NCI-H748 (cell line): ENCODE data around the gene ACOXL.
"Not testable (repeated sequence)": the region's sequence is repeated elsewhere in the genome, so short reads cannot be mapped to it uniquely, and the experiment has no call there.

Source experiments
- DNase-seq: peaks from one replicate; lab custom pipeline; 2025; ENCODE audit not compliant: unreplicated experiment; lab: John Stamatoyannopoulos, UW

ACOXL gene

DNA sequence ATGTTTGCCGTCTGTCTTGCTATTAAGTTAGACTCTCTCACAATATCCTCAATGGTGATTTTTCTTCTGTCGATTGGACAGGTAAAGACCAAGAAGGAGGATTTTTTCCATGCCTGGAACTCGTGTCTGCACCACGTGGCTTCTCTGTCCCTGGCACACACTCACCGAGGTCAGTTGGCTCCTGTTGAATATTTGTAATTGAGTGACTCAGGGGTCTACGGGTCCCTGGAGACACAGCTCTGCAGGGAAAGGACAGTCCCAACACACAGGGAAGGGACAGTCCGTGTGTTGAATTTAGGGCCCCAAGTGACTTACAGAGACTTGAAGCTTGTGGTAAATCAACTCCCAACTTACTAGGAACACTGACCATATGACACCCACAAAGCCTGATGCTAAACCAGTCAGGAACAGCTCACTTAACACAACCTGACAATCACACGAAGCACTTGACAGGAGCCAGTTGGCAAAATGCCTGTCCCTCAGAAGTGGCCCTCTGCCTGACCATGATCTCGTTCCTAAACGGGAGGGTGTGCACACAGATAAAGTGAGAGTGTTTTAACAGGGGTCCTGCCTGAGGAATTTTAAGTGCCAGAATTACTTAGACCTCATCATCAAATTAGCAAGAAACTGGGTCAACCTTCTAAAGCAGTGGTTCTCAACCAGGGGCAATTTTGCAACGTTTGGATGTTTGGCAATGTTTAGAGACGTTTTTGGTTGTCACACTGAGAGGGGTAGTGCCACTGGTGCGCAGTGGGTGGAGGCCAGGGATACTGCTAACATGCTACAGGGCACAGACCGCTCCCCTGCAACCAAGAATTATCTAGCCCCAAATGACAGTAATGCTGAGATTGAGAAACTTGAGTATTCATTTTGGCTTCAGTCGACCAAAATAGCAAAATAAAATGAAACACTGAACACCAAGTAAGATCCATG is 299.4 kb downstream of the ACOXL start:
- DNase-seq, result peak; percentile 2

DNA sequence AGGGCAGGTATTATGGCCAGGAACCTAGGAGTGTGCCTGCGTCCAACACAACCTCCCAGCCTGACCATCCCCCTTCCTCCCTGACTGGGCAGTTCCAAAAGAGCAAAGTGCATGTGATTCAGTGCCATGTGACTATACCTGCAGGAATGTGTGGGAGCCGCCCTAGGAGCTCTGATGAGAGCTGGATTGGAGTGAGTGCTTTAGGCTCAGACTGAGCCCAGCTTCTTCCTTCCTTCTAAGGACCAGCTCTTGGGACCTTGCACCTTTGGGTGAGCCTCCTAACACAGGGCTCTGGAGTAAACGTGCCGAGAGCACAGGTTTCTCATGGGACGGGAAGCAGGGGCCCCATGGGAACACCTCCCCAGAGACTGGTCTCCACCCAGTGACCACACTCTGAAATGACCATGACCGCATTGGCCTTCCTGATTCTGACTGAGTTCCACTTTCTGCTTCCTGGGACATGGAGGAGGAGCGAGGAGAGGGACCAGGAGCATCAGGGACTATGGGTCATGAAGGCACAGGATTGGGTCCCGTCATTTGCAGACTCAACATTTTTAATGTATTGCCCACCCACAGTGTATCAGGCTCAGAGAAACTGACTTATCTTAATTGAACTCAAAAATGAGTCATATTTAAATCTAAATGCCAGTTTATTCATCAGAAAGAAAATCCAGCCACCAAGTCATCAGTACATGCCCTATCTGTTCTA is 300.5 kb downstream of the ACOXL start:
- no peak for DNase-seq

DNA sequence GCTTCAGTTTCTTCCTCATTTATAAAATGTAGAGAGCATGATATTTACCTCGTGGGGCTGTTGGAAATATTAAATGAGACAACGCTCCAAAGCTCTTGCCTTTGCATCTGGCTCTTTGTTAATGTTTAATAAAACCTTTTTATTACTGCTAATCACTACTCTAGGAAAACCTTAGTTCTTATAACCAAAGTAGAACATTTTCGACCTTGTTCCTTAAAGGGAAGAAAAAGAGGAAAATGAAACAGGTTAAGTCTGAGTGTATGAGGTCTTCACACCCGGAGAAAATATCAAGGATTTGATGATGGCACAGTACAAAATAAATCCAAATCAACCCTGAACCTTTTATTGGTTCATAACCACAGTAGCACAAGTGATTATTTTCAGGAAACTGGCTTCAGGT is 301.8 kb downstream of the ACOXL start:
- no peak for DNase-seq

DNA sequence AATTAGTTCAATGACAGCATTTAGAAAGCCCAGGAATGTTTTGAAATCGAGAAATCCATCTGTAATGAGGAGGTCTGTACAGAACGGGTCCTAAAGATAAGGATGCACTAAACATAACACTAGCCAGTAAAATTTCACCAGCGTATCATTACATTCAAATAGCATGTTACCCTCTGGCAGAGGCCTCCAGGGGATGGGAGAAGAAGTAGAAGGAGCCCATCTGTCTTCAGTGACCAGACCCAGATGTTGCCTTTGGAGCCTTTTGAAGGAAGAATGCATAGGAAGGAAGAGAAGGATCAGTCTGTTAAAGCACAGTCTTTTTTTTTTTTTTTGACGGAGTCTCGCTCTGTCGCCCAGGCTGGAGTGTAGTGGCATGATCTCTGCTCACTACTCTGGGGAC is 302.2 kb downstream of the ACOXL start:
- no peak for DNase-seq

DNA sequence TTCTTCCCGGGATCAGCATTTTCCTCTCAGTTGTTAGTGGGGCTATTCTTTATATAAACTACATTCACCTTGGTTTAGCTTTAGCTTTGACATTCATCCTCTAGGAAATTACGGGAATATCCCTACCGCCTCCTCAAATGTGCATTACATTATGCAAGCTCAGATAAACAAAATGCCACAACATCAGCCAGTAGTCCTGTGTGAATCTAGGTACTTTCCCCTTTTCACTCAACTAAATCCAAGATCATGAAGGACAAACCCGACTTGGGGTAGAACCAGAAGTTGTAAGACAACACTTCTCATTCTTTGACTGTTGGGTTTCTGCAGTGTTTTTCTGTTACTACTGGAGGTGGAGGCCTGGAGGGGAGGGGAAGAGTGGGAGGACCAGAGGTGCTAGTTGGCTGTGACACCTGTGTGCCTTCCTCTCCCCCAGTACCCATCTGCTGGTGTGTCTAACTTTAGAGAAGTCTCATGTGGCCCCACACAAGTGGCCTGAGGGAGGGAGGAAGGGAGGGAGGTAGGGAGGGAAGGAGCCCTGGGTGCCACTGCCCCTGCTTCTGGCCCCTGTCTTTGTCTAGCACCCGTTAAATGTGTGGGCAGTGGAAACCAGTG is 303.6 kb downstream of the ACOXL start:
- no peak for DNase-seq

DNA sequence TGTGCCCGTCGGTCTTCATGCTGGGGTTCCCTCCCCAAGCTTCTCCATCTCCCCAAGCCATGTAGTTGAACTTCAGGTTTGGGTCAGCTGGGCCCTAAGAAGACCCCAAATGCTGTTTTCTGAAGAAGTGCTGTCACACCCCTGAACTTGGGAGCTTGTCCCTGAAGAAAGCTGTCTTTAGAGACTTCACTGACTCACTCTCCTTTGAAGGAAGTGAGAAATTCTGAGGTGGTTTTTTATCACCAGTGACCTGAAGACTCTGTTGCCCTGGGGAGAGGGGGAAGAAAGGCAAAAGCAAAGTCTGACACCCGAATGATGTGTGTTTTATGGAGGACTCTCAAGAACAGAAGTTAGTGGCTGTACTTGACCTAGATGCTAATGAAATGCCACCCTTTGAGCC is 304.8 kb downstream of the ACOXL start:
- DNase-seq, result no peak

DNA sequence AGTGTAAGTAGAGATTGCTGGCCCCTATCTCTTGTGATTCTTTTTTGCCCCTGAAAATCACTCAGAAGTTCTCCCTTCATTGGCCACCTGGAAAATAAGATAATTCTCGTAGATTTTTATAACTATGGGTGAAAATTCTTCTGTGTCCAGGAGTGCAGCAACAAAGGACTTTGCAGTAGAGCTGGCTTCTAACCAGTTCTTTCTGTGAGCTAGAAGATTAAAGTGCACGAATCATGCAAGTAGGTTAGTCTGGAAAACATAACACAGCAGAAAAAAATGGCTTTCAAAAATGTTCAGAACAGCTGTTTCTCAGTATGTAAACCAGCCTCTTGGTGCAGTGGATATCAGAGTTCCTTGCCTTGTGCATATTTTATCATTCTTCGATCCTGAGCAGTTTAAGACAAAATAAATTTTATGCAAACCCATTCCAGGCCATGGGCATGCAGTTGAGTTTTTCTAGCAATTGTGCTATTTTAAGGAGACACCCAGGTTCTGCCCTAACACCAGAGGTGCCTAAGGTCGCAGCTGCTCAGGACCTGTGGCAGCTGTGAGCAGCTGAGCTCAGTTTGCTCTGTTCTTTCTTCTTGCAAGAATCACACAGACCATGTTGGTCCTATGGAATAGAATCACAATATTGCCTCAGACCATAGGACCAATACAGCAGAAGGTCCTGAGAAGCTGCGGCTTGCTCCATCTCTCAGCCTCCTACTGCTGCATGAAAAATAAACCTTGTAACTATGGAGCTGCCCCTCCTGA is 307.4 kb downstream of the ACOXL start:
- no peak for DNase-seq

DNA sequence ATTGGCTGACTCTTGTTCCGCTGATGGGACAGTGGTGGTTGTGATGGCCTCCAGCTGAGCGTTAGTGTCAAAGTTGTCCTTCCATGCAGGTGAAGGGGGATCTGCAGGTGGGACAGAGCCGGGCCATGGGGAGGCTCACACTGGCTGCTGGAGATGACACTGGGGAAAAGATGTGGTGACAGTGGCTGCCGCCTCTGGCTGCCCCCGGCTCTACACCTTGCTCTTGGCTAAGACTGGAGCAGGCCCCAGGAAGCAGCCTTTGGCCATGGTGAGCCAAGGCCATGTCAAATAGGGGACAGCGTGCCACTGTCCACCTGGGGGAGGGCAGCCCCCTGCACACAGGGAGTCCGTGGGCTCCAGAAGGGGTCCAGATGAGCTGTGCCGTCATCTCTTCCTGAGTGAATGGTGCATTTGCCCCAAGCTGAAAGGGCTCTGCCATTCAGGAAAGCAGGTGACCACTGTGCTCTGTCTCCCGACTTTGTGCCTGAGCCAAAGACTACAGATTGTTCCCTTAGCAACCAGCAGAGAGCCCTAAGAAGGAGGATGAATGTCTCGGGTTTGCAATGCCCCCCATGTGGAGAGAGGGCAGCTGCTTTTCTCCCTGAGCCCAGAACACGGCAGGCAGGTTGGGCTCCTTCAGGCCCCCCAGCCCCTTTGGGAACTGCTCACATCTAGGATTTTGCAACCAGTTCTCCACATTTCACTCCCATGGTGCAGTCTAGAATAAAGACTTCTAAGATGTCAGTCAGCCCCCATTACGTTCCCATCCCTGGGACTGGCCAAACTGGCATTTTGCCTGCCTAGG is 309.2 kb downstream of the ACOXL start:
- DNase-seq, result no peak

DNA sequence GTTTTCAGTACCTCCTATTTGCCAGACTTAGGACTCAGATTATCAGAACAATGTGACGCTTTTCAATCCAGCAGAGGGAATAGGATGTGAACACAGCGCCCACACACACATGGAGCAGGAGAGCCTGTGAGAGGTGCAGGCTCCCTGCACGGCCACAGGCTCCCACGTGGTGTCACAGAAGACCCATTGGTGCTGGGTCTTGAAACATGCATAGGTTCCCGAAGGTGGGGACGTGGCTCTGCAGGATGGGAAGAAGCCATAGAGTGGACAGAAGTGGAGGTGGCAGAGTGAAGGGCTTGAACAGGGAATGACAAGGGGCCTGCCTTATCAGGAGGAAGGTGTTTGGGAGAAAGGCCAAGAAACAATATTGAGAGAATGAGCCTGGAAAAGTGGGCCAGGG is 309.9 kb downstream of the ACOXL start:
- no peak for DNase-seq

DNA sequence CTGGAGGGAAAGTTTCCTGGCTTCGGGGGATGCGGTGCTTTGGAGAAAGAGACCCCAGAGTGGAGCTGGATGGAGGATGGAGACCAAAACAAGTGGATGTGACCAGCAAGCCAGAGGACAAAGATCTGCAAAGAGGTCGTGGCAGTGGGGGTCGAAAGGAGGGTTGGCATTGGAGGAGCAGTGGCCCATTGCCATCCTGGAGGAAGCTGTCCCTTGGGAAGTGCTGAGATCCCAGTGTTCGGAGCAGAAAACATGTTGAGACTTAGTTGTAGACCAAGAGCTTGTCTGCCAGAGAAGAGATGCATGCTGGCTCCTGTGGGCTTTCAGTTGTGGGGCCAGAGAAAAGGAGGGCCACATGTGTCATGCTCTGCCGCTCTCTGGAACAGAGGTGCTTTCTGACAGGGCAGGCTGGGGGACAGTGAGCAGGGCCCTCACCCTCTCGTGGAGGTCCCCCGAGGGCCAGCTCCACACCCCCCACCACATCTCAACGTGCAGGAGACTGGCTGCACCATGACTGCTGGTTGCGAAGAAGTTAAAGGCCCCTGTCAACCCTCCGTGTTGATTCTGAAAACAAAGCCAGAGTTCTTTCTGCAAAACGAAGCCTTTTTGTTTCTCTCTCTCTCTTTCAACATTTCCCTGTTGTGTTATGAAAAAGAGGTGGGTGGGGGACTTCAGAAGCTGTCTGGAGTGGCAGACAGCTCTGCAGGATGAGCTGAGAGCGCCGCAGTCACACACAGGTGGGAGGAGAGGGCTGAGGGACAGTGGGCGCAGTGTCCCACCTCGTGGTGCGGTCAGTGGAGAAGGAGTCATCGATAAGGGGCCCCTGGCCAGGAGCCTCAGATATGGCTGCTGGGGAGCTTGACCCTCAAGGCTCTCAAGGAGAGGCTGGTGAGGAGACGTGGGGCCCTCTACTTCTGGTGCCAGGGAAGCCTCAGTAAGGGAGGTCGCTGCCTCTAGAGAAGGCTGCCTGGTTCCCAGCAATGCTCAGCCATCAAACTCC is 310.7 kb downstream of the ACOXL start:
- no peak for DNase-seq

DNA sequence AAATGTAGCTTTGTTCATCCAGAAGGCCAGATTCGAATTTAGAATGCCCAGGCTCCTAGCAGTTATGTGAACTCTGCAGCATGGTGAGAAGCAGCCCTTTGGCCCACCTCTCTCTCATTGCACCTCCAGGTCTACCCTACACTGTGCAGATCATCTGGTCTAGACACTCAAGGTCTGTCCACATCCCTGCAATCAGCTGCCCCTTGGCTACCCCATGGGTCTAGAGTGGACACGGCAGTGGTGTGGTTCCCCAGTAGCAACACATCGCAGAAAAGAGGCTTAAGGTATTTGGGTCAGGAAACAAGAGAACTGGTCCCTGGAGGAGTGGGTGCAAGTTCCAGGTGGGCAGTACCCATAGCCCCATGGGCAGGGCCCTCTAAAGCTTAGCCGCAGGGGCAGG is 311.7 kb downstream of the ACOXL start:
- no peak for DNase-seq

DNA sequence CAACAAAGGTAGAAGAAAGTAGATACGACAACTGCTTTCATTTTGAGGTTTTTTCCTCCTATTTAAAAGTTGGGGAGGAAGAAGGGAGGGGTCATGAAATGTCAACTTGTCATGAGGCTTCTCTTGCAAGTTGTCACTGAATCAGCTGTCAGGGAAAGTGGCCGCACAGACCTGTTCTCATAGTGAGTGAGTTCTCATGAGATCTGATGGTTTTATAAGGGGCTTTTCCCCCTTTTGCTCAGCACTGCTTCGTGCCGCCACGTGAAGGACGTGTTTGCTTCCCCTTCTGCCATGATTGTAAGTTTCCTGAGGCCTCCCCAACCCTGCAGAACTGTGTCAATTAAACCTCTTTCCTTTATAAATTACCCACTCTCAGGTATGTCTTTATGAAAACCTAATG is 312.9 kb downstream of the ACOXL start:
- DNase-seq, result not testable (repeated sequence)

DNA sequence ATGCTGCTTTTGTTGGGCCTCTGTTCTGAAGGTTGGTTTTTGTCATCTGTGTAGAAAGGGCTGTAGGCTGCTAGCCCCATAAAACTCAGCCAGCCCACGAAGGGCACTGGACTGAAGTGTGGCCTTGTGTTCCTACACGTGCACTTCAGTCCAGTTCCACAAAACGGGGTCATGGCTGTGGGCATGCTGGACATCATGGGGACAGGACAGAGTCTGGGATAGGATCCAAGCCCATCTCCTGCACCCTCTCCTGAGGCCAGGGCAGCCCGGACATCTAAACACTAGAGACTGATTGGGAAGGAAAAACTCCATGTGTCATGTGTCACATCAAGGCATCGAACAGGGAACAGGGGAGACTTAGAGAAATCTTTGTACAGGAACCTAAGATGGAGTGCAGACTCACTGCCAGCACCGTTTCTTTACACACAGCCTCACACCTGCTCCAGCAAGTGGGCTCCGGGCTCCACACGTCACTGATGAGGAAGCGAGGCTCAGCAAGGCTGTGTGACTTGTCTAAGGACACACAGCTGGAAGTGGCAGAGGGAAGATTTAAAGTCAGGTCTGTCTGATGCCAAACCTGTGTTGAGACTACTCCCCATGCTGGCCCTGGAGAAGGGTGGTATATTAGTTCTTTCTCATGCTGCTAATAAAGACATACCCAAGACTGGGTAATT is 313.5 kb downstream of the ACOXL start:
- no peak for DNase-seq

DNA sequence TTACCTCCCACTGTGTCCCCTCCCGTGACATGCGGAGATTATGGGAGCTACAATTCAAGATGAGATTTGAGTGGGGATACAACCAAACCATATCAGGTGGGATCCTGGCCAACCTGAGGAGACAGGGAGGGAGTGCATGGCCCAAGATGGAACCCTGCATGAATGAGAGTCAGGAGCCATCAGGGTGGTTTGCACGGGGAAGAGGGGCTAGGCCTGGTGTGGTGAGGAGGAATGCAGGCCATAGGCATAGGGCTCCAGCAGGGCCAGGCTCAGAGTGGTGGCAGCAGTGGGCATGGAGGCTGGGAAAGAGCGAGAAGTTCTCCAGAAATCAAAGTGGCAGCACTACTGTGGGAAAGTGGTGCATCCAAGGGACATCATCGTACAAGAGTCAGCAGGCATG is 314.3 kb downstream of the ACOXL start:
- DNase-seq, result no peak

DNA sequence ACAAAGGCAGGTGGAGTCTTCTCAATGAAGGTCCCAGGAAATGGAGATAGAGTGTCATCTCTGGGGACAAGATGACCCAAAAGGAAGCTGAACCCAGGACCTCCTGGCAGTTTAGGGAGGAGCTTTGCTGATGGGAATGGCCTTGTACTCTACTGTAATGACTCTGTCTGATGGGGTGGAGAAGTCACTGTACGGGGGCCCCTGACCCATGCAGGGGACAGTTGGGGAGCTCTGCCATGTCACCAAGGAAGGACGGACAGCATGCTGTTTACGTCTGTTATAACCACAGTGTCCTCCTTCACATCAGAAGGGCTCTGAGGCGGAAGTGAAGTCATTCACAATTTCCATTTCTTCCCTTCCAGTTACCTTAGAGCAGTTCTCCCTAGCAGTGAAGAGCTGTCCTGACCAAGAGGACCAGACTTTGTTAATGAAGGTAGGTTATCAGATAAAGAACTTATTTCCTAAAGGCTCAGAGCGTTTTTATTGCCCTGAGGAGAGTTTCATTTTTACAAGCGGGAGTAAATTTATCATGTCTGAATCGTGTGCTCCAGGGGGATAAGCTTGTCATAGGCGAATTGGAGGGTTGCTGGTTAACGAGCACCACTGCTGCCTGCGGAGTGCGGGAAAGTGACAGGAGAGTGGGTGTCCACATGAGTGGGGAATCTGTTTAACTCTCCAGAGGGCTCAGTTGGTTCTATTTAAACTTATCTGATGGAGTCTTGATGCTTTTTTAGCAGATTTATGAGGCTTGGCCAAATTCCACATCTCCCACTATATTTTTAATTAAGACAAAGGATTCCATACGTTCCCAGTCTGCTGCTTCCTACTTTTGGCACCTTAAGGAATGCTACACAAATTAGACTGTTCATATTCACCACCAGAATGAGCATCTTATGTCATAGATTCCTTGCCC is 316.7 kb downstream of the ACOXL start:
- no peak for DNase-seq

DNA sequence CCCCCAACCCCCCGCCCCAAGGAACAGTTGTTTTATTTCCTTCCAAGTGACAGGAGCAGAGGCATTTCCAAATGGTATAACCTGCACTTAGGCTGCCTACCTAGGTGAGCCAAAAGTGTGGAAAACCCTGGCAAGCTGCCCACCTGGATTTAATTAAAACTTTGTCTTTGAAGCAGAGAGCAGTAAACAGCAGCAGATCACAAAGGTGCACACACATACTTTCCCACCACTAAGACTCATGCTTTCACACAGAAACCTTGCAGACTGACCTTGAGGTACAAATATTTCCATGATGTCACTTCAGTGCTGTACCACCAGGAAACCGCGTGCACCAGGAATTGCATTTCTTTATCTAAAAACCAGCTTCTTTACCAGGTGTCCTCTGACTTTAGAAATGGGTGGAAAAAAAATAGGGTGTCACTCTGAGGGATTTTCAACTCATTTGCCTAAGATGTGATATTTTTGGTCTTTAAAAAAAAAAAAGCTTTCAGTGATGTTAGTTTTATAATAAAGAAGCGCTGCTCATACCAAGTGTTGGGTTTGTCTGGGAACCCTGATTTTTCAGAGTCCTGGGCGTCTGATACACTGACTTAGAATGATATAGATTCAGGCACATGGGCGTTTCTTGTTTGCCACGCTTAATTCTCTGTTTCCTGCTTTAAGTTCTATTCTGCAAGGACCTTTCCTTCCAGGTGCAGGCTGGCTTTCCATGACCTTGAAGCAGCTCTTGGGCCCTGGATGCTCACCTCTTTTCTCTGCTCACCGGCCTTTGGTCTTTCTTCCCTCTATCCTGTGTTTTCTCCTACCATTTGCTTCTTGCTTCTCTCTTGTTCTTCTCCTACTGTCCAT is 317.6 kb downstream of the ACOXL start:
- DNase-seq, result no peak
